Lower lobe of right lung (tissue), 2 donors: Measurements from ENCODE around the gene FOXN1. TPM values are rescaled to one million over a fixed set of nuclear protein-coding genes. Genes with fewer than 3 reads are reported as not detected.

Source experiments
- ATAC-seq, 2 donors: fragments of 200-7000 bp; cut with Tn5 transposase; one replicate each; pipeline ENCODE4 v1.9.1; 2020 to 2022; ENCODE audit warnings: mild to moderate bottlenecking in 2 of 2, moderate library complexity in 2 of 2
- DNase-seq: peaks from one replicate; pipeline ENCODE4 v3.0.0-alpha.2; 2020
- H3K27ac ChIP-seq: fragments of 200-600 bp; one replicate; pipeline ENCODE4 v1.8.0; 2022
- H3K27me3 ChIP-seq: fragments of 200-600 bp; one replicate; pipeline ENCODE4 v1.8.0; 2022; ENCODE audit warnings: low read depth
- H3K36me3 ChIP-seq: fragments of 200-600 bp; one replicate; pipeline ENCODE4 v1.8.0; 2022; ENCODE audit warnings: mild to moderate bottlenecking
- H3K4me1 ChIP-seq: fragments of 200-600 bp; one replicate; pipeline ENCODE4 v1.8.0; 2022
- H3K4me3 ChIP-seq: fragments of 200-600 bp; one replicate; pipeline ENCODE4 v1.8.0; 2022; ENCODE audit warnings: mild to moderate bottlenecking
- H3K9me3 ChIP-seq: fragments of 200-600 bp; one replicate; pipeline ENCODE4 v1.8.0; 2022
- intact Hi-C: fragments of 100-400 bp; cut with DNase I; formaldehyde crosslinking; loops from one replicate; pipeline ENCODE4 v1.11.0; 2022
- total RNA-seq: library from RNA; stranded (reverse); fragmentation: NEBNext Ultra II Directional; extraction: Animal tissue kit (Norgen Biotek cat#: 25700); gene quantifications from one replicate; pipeline ENCODE4 v1.2.1, GENCODE V29; 2021
- TF ChIP-seq, protein P1 (sequence below): fragments of 200-600 bp; IDR thresholded peaks from one replicate; pipeline ENCODE4 v1.8.0; 2022; ENCODE audit warnings: antibody characterized with exemption, mild to moderate bottlenecking
- donor health status: DM: no; HTN: yes; CAD: no; lungs with severe emphysema.

Gene FOXN1
- total RNA-seq, 1 donor from 2014 or later: 0.15 TPM

DNA sequence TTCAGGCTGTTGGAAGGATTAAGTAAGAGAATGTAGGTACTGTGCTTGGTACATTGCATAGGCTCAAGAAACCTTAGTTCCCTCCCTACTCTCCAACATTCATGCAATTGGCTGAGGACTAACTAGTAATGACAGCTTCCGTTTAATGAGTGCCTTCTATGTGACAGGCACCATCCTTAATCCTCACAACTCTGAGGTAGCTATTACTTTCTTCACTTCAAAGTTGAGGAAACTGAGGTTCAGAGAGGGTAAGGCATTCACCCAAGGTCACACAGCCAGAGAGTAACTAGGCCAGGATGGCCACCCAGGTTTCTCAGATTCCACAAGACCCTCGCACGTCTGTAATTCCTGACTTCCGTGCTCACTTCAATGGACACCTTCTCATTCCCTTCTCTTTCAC lies 24.1 kb downstream of the FOXN1 start:
- H3K4me1 ChIP-seq: peaks cover 25% of the 10 kb centered on the region
- no peak overlapping the region for H3K4me3 ChIP-seq
- intact Hi-C loops: no loop called here
- H3K27me3 ChIP-seq: peaks cover 10% of the 10 kb centered on the region
- H3K36me3 ChIP-seq: no peaks in the 10 kb centered on the region
- no peak overlapping the region for H3K27ac ChIP-seq
- ATAC-seq (no peak), DNase-seq (no peak)
- H3K9me3 ChIP-seq: no peaks in the 10 kb centered on the region
- TF ChIP-seq, protein P1, sequence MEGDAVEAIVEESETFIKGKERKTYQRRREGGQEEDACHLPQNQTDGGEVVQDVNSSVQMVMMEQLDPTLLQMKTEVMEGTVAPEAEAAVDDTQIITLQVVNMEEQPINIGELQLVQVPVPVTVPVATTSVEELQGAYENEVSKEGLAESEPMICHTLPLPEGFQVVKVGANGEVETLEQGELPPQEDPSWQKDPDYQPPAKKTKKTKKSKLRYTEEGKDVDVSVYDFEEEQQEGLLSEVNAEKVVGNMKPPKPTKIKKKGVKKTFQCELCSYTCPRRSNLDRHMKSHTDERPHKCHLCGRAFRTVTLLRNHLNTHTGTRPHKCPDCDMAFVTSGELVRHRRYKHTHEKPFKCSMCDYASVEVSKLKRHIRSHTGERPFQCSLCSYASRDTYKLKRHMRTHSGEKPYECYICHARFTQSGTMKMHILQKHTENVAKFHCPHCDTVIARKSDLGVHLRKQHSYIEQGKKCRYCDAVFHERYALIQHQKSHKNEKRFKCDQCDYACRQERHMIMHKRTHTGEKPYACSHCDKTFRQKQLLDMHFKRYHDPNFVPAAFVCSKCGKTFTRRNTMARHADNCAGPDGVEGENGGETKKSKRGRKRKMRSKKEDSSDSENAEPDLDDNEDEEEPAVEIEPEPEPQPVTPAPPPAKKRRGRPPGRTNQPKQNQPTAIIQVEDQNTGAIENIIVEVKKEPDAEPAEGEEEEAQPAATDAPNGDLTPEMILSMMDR: no peak

DNA sequence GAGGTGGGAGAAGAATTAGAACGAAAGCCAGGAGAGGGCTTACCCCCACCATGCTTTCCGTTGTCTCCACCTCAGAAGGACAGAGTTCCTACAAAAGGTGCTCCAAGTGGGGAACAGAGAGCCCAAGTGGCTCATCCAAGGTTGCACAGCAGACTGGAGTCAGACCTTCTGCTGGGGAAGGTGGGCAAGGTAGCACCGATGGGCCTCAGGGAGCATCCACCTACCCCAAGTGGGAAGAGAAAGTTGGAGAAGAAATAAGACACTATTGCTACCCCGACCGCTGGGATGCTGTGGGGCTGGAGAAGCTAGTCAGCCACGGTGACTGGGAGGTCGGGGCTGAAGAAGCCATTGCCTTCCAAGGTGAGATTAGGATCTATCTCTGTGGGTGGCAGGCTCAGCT lies 24.8 kb downstream of the FOXN1 start:
- ATAC-seq: no peak
- Histone ChIP-seq H3K27ac (no peak overlapping the region), H3K4me3 (no peak overlapping the region), H3K27me3 (peaks cover 10% of the 10 kb centered on the region), H3K9me3 (no peaks in the 10 kb centered on the region), H3K36me3 (no peaks in the 10 kb centered on the region), H3K4me1 (peaks cover 22% of the 10 kb centered on the region)
- no peak for DNase-seq
- intact Hi-C loops: no loop called here
- TF ChIP-seq, protein P1: no peak

DNA sequence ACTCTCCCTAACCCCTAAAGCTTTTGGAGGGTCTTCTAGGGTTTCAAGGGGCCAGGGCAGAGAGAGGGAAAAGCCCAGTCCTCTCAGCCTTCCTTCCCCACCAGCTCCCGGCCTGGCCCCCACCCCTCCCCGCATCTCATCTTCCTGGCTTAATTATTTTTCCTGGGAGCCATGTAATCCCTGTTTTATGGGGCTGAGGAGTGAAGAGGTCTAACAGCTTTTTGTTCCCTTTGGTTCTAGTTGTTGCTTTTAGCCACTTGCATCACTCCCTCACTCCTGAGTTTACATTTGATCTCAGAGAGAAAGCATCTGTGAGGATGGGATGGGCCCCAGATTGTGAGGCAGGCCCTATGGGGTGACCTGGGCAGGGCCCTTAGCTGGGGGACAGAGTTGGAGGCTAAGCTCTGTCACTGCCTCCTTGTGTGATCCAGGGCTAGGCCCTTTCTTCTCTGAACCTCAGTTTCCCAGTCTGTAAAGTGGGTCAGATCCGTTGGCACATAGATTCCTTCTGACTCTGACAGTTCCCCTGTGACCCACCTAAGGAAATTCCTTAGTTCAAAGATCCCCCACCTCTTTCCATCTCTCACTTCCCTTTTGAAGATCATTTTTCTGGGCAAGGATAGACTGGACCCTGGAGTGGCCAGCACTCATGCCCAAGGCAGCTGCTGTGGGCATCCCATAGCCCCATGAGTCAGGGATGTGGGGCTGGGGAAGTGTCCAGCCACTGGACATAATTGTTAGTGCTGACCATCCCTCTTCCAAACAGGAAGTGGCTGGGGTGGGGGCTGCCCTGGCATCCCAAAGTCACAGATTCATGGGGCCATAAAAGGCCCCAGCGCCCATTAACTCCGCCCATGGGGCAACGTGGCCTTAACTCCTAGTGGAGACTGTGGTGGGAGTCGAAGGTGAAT lies 26.2 kb downstream of the FOXN1 start:
- ATAC-seq (no peak), DNase-seq (no peak)
- intact Hi-C loops: no loop called here
- peaks cover 10% of the 10 kb centered on the region for H3K27me3 ChIP-seq
- TF ChIP-seq, protein P1: no peak
- no peaks in the 10 kb centered on the region for H3K9me3 ChIP-seq
- H3K4me3 ChIP-seq: no peak overlapping the region
- H3K36me3 ChIP-seq: no peaks in the 10 kb centered on the region
- H3K27ac ChIP-seq: no peak overlapping the region
- peaks cover 12% of the 10 kb centered on the region for H3K4me1 ChIP-seq

DNA sequence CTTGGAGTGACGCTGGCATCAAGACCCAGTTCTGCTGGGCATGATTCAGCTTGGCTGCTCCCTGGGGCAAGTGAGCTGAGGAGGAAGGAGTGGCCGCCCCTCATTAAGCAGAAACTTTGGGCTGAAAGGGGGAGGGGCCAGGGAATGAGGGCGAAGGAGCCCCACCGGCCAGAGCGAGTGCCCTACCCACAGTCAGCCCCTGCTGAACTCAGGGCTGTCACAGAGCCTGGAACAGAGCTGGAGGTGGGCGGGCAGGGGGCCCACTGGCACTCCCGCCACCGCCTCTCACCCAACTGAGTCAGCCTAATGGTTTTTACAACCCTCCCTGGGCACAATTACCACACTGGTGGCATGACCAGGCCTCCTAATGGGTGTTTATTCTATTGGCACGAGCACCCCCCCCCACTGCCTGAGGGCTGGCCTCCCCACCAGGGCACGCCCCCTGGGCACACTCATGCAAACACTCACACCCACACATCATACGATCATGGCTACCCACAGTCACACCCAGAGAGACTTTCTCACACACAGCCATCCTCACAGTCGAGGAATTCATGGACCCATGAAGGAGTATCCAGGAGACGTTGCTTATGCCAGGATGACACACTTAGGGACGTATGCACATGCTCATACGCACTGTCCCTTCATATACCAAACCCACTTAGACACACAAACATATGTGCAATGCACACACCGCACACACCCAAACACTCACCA lies 27.1 kb downstream of the FOXN1 start:
- intact Hi-C loops: no loop called here
- Histone ChIP-seq H3K27me3 (peaks cover 10% of the 10 kb centered on the region), H3K9me3 (no peaks in the 10 kb centered on the region), H3K27ac (no peak overlapping the region), H3K36me3 (no peaks in the 10 kb centered on the region), H3K4me3 (no peak overlapping the region), H3K4me1 (peaks cover 4% of the 10 kb centered on the region)
- TF ChIP-seq, protein P1: no peak
- no peak for ATAC-seq
- no peak for DNase-seq

DNA sequence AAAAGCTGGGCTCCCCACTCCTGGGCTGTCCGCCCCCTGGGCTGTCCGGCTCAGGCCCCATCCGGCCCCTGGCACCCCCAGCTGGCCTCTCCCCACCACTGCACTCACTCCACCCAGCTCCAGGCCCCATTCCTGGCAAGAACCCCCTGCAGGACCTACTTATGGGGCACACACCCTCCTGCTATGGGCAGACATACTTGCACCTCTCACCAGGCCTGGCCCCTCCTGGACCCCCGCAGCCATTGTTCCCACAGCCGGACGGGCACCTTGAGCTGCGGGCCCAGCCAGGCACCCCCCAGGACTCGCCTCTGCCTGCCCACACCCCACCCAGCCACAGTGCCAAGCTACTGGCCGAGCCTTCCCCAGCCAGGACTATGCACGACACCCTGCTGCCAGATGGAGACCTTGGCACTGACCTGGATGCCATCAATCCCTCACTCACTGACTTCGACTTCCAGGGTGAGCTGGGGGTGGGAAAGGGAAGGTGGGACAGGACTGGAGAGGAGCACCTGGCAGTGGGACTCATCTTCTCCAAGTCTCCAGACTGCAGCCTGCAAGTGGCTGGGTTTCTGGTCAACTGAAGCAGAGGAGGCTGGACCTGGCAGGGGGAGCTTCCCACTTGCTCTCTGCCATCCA lies 28.7 kb downstream of the FOXN1 start:
- intact Hi-C loops: no loop called here
- H3K27ac ChIP-seq: no peak overlapping the region
- H3K36me3 ChIP-seq: no peaks in the 10 kb centered on the region
- peaks cover 10% of the 10 kb centered on the region for H3K27me3 ChIP-seq
- no peaks in the 10 kb centered on the region for H3K9me3 ChIP-seq
- TF ChIP-seq, protein P1: no peak
- no peak overlapping the region for H3K4me3 ChIP-seq
- no peak for ATAC-seq
- no peak for DNase-seq
- no peaks in the 10 kb centered on the region for H3K4me1 ChIP-seq
